Measurements from ENCODE around the gene KPNA5. TPM values are rescaled to one million over a fixed set of nuclear protein-coding genes. Genes with fewer than 3 reads are reported as not detected.
"Not testable (repeated sequence)": the region's sequence is repeated elsewhere in the genome, so short reads cannot be mapped to it uniquely, and the experiment has no call there.

The KPNA5 gene
- total RNA-seq, 2 experiments from 2014 or later: 12.4 to 12.6 TPM

DNA sequence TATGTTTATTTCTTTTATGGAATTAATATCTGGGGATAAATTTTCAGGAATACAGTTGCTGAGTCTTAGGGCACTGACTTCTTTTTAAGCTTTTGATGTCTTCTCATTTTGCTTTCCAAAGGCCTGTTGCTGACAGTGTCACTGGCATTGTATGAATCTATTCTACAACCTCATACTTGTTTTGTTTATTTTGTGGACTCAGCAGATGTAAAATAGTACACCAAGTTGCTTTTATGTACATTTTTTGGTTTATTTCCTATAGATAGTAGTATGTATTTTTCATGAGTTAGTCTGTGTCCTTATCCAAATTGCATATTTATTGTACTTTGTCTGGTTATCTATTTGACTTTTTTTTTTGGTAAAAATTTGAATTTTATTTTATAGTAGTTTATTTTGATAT, 49.5 kb downstream of the KPNA5 start:
- Histone ChIP-seq H2AFZ (ENCODE audit: low read length) (no peak overlapping the region), H3K9me3 (ENCODE audit: low read length) (no peaks in the 10 kb centered on the region), H3K4me3 (ENCODE audit: low read depth, low read length, poor library complexity, severe bottlenecking) (no peak overlapping the region), H3K4me2 (ENCODE audit: low read length) (no peak overlapping the region), H3K79me2 (ENCODE audit: insufficient read depth, low read depth, low read length) (no peaks in the 10 kb centered on the region), H3K36me3 (ENCODE audit: insufficient read depth, low read length) (peaks cover 60% of the 10 kb centered on the region), H4K20me1 (ENCODE audit: insufficient read depth, low read length) (no peaks in the 10 kb centered on the region), H3K27ac (ENCODE audit: low read depth, low read length, poor library complexity, severe bottlenecking) (no peak overlapping the region), H3K9me2 (ENCODE audit: insufficient read depth, low read length) (no peaks in the 10 kb centered on the region), H3K4me1 (ENCODE audit: insufficient read depth, low read length, poor library complexity, severe bottlenecking) (no peaks in the 10 kb centered on the region)
- ChIA-PET CTCF (ENCODE audit: unreplicated experiment) (no interaction called here), POLR2A (interaction anchor here (0.7 kb wide), 1 partner anchor 7 kb away, joined by 4 read pairs; no protein-coding TSS in a partner anchor)
- no peak for DNase-seq (ENCODE audit: low spot score)
- TF ChIP-seq CTCF (conservative IDR thresholded peaks at IDR 0.05; ENCODE audit: low read length): no peak
- TF ChIP-seq EZH2phosphoT487 (IDR thresholded peaks at IDR 0.05; ENCODE audit: borderline replicate concordance, low read depth, low read length): no peak
- BruUV-seq (replicated peaks): no TSS peak
- intact Hi-C loops (cut with micrococcal nuclease; ENCODE audit: unreplicated experiment): no loop called here

- H2AFZ ChIP-seq (ENCODE audit: low read length): no peak overlapping the region
- no peaks in the 10 kb centered on the region for H3K9me2 ChIP-seq (ENCODE audit: insufficient read depth, low read length)
- DNase-seq (ENCODE audit: low spot score): no peak
- H3K4me1 ChIP-seq (ENCODE audit: insufficient read depth, low read length, poor library complexity, severe bottlenecking): no peaks in the 10 kb centered on the region
- POLR2A ChIA-PET: no interaction called here
- intact Hi-C loops (cut with micrococcal nuclease; ENCODE audit: unreplicated experiment): no loop called here
- CTCF ChIA-PET (ENCODE audit: unreplicated experiment): no interaction called here
- no peak overlapping the region for H3K27ac ChIP-seq (ENCODE audit: low read depth, low read length, poor library complexity, severe bottlenecking)
- H3K36me3 ChIP-seq (ENCODE audit: insufficient read depth, low read length): peaks cover 12% of the 10 kb centered on the region
- TF ChIP-seq CTCF (conservative IDR thresholded peaks at IDR 0.05; ENCODE audit: low read length) (no peak), EZH2phosphoT487 (IDR thresholded peaks at IDR 0.05; ENCODE audit: borderline replicate concordance, low read depth, low read length) (no peak)
- no peak overlapping the region for H3K4me3 ChIP-seq (ENCODE audit: low read depth, low read length, poor library complexity, severe bottlenecking)
- H3K4me2 ChIP-seq (ENCODE audit: low read length): no peak overlapping the region
- H3K9me3 ChIP-seq (ENCODE audit: low read length): no peaks in the 10 kb centered on the region
- BruUV-seq (replicated peaks): no TSS peak
- H3K79me2 ChIP-seq (ENCODE audit: insufficient read depth, low read depth, low read length): no peaks in the 10 kb centered on the region
- H4K20me1 ChIP-seq (ENCODE audit: insufficient read depth, low read length): no peaks in the 10 kb centered on the region
Measured at GRCh38 chr6:116737004-116737403, 56.0 kb downstream of the KPNA5 start.

GRCh38 chr6:116740486-116740885, 59.5 kb downstream of the KPNA5 start:
- intact Hi-C loops (cut with micrococcal nuclease; ENCODE audit: unreplicated experiment); H3K4me2 ChIP-seq (ENCODE audit: low read length); H3K9me2 ChIP-seq (ENCODE audit: insufficient read depth, low read length); CTCF ChIA-PET (ENCODE audit: unreplicated experiment); H3K4me1 ChIP-seq (ENCODE audit: insufficient read depth, low read length, poor library complexity, severe bottlenecking); H3K36me3 ChIP-seq (ENCODE audit: insufficient read depth, low read length); H3K9me3 ChIP-seq (ENCODE audit: low read length); DNase-seq (ENCODE audit: low spot score); H4K20me1 ChIP-seq (ENCODE audit: insufficient read depth, low read length); H3K4me3 ChIP-seq (ENCODE audit: low read depth, low read length, poor library complexity, severe bottlenecking); BruUV-seq (replicated peaks); H3K27ac ChIP-seq (ENCODE audit: low read depth, low read length, poor library complexity, severe bottlenecking); POLR2A ChIA-PET; H3K79me2 ChIP-seq (ENCODE audit: insufficient read depth, low read depth, low read length); H2AFZ ChIP-seq (ENCODE audit: low read length): not testable (repeated sequence)

All from OCI-LY7 (cell line).